ENCODE measurements around the gene ARHGAP21.
"Not testable (repeated sequence)": the region's sequence is repeated elsewhere in the genome, so short reads cannot be mapped to it uniquely, and the experiment has no call there.

The ARHGAP21 gene

GRCh38 chr10:24680647-24681524, 42.8 kb downstream of the ARHGAP21 start:
- no peak for DNase-seq

GRCh38 chr10:24678757-24679156, 44.9 kb downstream of the ARHGAP21 start:
- DNase-seq, result no peak

- no peak for DNase-seq
Measured at GRCh38 chr10:24674892-24675632, 48.6 kb downstream of the ARHGAP21 start.

- DNase-seq, result no peak
Measured at GRCh38 chr10:24670964-24671670, 52.6 kb downstream of the ARHGAP21 start.

- no peak for DNase-seq
Measured at GRCh38 chr10:24669285-24669852, 54.3 kb downstream of the ARHGAP21 start.

- DNase-seq, result no peak
Measured at GRCh38 chr10:24668247-24668646, 55.4 kb downstream of the ARHGAP21 start.

- DNase-seq, result no peak
Measured at GRCh38 chr10:24664991-24665390, 58.7 kb downstream of the ARHGAP21 start.

GRCh38 chr10:24661376-24661775, 62.3 kb downstream of the ARHGAP21 start:
- DNase-seq, result no peak

- not testable (repeated sequence) for DNase-seq
Measured at GRCh38 chr10:24658319-24658718, 65.4 kb downstream of the ARHGAP21 start.

GRCh38 chr10:24656326-24656725, 67.4 kb downstream of the ARHGAP21 start:
- DNase-seq, result not testable (repeated sequence)

GRCh38 chr10:24652381-24652957, 71.2 kb downstream of the ARHGAP21 start:
- DNase-seq, result no peak

- no peak for DNase-seq
Measured at GRCh38 chr10:24651923-24652322, 71.8 kb downstream of the ARHGAP21 start.

- no peak for DNase-seq
Measured at GRCh38 chr10:24650669-24651391, 72.9 kb downstream of the ARHGAP21 start.

GRCh38 chr10:24645784-24646183, 77.9 kb downstream of the ARHGAP21 start:
- no peak for DNase-seq

GRCh38 chr10:24645022-24645421, 78.7 kb downstream of the ARHGAP21 start:
- DNase-seq, result no peak

- DNase-seq, result no peak
Measured at GRCh38 chr10:24643679-24644209, 79.9 kb downstream of the ARHGAP21 start.

GRCh38 chr10:24642921-24643678, 80.6 kb downstream of the ARHGAP21 start:
- no peak for DNase-seq

GRCh38 chr10:24639124-24639523, 84.6 kb downstream of the ARHGAP21 start:
- no peak for DNase-seq

- DNase-seq, result no peak
Measured at GRCh38 chr10:24625778-24626177, 97.9 kb downstream of the ARHGAP21 start.

GRCh38 chr10:24623383-24623782, 100.3 kb downstream of the ARHGAP21 start:
- no peak for DNase-seq

GRCh38 chr10:24622781-24623301, 100.8 kb downstream of the ARHGAP21 start:
- DNase-seq, result no peak

All from femur (tissue), 1 donor.